GM04504 (cell line): ENCODE results near the gene AKAP13.

ENCODE experiments used
- DNase-seq: peaks from one replicate; pipeline ENCODE4 v3.0.0-alpha.2; 2012; ENCODE audit warnings: low read depth

AKAP13 gene

DNA sequence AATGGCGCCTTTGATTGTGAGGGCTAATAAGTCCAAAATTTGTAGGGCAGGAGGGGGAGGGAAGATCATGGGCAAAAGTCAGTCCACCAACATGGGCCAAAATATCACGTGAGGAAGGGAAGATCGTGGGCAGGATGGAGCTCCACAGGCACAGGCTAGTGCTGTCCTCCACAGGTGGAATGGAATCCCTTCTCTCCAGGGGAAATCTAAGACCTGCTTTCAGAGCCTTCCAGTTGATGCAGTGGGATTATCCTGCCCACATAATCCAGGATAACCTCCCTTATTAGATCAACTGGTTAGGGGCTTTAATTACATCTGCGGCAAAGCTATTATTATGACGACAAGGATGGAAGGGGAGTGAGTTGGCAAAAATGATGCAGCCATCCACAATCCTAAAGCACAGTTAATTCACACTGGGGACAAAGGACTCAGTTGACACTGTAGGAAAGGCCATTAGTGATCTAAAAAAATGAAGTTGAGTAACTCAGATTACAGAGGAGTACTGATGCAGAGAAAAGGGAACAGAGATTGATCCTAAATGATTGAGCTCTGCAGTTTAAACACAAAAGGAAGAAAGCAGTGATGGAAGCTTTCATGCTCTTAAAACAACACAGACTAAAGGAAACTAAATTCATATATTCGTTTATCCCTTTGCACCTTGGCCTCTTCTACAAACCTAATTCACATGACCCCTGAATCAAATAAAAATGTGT is 159.8 kb downstream of the AKAP13 start:
- DNase-seq = no peak

DNA sequence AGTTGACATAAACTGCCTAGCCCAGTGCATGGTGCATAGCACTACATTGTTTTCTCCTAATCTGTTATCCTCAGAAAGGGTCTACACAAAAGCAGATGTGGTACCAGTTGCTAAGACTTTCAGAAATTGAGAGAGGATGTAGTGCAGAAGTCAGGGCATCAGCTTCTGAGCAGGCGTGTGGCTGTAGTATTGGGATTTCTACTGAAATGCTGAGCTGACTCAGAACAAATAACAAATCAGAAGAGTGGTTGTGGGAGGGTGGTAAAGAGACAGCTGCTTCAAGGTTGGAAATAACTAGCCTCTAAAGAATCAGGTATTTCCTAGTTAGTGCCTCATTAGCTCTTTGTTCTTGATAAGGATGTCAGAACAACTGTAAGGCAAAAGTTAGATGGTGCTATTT is 161.3 kb downstream of the AKAP13 start:
- DNase-seq = no peak

DNA sequence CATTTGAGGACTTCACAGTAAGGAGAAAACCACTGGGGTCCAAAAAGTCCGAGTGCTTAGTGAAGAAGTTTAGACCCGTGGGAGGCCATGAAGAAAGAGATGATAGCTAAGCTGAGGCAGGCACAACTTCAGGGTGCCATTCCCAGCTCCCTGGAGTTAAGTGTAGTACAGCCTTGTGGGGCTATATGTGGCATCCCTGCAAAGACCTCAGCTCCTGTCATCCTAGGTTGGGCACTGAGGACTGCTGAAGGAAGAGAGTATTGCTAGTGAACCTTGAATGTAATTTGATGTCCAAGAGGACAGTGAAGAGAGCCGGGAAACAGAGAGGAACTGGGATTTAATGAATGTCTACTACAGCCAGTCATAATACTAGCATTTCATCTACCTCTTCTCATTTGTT is 162.1 kb downstream of the AKAP13 start:
- DNase-seq = no peak

DNA sequence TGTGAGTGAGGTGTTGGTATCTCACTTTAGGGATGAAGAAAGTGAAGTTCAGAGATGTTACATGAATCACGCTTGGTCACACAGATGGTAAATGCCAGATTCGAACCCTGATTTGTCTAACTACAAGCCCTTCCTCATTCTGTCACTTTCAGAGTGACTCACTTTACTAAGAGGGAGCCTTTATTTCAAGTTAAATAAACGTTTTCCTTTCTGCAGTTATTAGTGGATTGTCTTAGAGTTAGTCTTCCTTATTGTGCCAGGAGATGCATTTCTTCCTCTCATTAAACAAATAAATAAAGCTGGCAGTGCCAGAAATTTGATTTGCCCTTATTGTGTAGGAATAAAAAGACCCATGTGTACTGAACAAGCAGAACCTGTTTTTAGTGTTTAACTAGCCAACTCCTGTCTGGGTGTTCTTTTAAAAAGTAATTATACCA is 162.5 kb downstream of the AKAP13 start:
- DNase-seq = no peak

DNA sequence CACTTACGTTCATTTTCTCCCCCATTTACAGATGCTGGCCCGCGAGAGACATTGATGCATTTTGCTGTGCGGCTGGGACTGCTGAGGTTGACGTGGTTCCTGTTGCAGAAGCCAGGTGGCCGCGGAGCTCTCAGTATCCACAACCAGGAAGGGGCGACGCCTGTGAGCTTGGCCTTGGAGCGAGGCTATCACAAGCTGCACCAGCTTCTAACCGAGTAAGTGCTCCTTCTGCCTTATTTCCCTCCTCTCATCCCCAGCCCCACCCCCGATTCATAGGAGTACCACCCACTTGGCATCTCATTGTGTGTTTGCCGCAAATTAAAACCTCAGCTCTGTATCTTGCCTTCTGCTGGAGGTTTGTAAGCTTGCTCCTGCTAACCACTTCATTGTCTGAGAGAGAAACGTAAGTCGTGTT is 163.3 kb downstream of the AKAP13 start:
- no peak for DNase-seq

DNA sequence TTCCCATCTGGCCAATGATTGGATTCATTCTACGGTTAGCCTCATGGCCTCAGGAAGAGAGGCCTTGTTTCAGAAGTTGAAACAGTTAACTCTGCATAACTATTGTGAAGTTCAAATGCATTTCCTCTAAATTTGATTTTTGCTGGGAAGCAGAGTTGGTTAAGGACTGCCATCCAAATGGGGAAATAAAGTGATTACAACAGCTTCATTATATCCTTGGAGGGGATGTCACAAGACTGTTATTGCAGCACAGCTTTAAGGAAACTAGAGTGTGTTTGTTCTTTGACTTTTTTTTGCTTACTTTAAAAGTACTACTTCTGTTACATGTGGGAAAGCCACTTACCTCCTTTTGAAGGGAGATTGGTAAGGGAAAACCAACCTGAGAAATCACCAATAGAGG is 164.8 kb downstream of the AKAP13 start:
- DNase-seq = no peak

DNA sequence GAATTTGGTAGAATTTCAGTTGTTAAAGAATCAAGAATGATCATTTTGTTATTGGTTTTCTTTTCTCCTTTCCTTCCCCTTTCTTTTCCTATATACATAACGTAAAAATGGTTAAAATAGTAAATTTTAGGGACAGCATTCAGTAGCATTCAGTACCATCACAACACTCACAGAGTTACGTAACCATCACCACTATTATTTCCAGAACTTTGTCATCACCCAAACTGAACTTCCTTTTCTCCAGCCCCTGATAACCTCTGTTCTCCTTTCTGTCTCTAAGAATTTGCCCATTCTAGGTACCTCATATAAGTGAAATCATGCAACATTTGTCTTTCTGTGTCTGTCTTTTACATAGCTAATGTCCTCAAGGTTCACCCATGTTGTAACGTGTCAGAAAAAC is 165.3 kb downstream of the AKAP13 start:
- no peak for DNase-seq

DNA sequence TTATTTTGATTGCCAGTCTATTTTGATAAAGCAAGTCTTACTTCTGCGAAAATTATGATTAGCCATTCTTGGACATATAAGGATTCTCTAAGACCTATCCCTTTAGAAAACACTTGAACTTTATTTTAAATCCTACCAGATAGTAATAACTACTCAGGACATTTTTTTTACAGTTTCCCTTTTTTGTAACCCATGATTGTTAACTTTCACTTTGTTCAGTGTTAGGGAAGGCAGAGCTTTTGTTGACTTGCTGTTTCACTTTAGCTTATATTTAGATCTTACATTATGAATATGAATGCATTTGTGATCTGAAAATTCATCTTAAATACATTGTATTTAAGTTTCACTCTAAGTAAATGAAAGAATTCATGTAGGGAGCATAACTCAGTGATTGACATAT is 167.0 kb downstream of the AKAP13 start:
- no peak for DNase-seq

DNA sequence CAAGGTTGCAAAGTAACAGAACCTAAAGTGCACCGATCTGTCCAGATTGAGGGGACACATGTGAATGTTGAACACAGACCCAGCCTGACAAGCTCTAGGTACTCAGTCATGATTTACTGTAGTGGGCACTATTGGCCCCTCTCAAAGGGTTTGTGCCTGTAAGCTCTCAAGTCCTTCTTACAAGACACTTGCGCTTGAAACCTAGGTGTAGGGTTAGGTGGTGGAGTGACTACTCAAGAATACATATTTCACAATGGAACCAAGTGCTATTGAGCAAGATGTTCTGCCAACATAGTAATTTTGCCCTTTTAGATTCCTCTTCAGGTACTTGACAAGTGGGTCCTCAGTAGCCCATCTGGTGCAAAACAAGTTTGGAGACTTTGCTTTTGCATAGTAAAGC is 169.9 kb downstream of the AKAP13 start:
- DNase-seq = no peak

DNA sequence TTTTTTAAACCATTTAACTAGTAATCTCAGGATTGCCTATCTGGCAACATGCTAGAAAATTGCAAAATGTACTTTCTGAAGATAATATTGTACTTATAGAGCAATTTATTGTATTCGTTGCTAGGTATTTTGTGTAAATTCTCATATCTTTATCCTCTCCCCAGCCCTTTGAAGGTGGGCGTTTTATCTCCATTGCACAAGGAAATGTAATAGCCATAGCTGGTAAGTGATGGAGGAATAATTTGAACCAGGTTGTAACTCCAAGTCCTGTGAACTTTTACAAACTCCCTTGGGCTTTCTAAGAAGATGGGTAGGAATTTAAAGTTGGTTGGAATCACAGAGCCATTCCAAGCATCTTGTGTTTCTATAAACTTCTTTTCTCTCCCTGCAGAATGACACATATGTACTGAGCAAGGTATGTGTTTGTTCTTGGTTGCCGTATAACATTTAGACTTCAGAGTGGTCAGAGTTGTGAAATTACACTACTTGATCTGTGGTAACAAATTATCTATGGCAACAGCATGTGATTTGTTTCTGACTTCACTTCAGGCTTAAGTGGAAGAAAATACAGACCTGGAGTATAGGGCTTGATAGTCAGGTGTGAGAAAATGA is 170.9 kb downstream of the AKAP13 start:
- DNase-seq = no peak

DNA sequence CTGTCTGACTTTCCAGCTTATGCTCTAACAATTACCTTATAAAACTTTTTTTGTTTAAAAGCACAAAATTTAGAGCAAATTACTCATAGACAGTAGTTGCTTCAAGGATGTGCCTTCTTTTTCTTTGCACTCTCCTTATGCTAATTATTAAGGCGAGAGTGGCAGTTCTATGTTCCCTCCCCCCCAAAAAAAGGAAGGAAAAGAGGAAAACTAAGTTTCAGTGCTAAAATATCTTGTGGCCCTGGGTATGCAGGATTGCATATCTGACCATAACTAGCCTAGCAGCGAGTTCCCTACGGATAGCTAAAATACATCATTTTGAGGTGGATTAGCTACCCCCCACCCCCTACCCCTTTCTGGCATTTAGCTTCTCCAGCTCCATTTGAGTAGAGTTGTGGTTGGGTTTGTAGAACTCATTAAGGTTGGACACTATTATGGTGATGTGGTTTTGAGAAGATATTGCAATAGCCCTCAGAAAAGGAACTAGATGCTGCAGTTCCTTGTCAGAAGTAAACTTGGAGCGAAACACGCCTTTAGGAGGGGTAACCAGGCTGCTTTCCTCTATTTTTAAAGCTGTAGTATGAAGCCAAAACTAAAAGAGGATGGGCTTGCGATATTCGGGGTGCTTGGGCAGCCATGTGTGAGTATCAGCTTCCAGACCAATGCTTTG is 174.6 kb downstream of the AKAP13 start:
- DNase-seq = no peak

DNA sequence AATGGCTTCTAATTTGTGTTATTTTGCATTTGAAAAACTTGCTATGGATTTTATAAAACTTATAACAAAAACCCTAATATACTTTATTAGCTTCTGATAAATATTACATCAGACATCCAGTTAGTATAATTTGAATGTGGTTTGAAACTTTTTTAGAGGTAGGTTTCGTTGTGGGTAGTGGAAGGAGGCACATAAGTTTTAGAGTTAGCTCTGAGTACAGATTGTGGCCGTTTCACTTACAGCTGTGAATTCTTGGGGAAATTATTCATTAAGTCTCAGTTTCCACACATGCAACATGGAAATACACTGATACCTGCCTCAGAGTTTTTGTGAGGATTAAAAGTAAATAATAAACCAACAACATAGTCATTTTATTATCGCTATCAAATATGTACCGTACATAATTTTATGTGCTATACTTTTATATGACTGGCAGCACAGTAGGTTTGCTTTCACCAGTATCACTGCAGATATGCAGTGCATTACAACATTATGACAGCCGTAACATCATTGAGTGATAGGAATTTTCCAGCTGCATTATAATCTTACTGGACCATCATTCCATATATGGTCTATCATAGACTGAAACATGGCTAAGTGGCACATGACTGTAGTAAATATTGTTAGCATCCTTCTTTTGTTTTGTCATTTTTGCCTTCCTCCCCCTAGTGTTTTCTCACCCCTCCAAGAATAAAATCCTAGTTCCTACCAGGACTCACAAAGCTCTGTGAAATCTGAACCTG is 175.6 kb downstream of the AKAP13 start:
- DNase-seq = no peak

DNA sequence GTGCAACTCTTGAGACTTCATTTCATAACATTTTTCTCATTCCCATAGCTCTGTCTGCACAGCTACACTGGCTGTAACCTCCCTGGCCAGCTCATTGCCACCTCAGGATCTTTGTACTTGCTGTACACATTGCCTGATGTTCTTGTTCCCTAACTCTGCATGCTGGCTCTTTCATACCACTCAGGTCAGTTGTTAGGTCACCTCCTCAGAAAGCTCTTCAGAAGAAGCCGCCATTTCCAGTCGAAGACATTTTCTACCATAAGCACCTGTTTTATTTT is 176.2 kb downstream of the AKAP13 start:
- no peak for DNase-seq

DNA sequence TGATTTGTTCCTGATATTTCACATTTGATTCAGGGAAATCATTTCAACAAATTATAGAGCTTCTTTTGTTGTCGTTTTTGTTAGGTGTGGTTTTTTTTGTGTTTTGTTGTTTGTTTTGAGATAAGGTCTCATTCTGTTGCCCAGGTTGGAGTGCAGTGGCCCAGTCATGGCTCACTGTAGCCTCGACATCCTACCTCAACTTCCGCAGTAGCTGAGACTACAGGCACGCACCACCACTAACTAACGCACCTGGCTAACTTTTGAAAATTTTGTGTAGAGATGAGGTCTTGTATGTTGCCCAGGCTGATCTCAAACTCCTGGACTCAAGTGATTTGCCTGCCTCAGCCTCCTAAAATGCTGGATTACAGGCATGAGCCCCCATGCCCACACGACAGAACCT is 177.0 kb downstream of the AKAP13 start:
- DNase-seq = no peak

DNA sequence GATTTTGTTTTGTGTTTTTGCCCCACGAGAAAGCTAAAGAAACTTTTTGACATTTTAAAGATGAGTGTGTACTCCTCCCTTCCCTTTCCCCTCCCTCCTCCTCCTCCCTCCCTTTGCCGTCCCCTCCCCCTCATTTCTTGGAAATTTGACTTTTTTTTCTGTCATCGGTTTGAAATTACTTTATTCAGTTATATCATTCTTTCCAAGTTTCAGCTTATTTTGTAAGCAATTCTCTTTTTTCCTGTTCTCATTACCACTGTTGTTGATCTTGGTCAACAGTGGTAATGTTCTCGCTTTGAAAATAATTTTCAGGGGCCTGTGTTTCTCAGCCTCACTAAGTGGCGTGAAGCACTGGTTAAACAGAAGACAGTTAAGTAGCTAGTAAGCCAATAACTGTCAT is 178.4 kb downstream of the AKAP13 start:
- no peak for DNase-seq

DNA sequence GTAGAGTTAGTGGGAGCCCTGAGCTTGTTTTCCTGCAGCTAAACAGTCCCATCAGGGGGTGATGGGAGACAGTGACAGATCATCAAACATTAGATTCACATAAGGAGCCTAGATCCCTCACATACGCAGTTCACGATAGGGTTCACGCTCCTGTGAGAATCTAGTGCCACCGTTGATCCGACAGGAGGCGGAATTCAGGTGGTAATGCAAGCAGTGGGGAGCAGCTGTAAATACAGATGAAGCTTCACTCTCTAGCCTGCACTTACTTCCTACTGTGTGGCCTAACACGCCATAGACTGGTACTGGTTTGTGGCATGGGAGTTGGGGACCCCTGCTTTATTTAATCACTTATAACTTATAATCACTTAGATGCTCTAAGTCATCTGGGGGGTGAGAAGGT is 179.1 kb downstream of the AKAP13 start:
- DNase-seq = no peak

DNA sequence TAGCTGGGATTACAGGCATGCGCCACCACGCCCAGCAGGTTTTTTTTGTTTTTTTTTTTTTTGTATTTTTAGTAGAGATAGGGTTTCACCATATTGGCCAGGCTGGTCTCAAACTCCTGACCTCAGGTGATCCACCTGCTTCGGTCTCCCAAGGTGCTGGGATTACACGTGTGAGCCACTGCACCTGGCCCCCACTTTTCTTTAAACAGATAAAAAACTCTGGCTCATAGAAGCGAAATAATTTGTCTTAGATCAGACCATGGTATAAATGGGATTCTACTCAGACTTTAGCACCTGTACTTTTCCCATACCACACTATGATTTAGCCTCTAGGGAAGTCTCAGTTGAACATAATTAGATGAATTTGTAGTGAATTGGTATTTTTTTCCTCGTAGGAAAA is 182.4 kb downstream of the AKAP13 start:
- DNase-seq = no peak

DNA sequence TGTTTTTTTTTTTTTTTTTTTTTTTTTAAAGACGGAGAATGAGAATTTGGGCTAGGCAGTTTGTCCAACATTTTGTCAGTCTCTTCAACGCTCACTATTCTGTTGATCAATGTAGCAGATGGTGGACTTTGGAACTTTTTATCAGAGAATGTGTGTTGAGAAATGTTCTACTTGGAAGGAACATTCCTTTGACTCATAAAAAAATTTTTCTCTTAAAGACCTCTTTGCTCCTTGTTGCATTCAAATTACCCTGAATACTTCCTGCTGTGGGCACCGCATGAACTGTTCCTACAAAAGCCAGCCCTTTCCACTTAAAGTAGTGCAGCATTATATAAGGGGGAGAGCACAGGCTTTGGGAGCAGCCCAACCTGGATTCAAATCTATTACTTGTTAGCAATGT is 182.9 kb downstream of the AKAP13 start:
- DNase-seq = peak; percentile 26

DNA sequence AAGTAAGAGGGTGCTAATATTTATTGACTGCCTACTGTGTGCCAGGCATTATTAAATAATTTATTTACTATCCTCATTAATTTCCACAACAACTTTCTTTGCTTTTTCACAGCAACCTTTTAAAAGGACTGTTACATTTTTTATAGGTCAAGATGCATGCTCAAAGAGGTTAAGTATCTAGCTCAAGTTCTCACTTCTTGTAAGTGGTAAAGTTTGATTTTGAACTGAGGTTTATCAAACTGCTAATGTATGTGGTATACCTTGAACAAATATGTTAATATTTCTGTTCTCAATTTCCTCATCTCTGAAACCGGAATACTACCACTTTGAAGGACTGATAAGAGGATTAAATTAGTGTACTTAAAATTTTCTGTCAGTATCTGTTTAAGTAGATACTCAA is 183.3 kb downstream of the AKAP13 start:
- DNase-seq = no peak

DNA sequence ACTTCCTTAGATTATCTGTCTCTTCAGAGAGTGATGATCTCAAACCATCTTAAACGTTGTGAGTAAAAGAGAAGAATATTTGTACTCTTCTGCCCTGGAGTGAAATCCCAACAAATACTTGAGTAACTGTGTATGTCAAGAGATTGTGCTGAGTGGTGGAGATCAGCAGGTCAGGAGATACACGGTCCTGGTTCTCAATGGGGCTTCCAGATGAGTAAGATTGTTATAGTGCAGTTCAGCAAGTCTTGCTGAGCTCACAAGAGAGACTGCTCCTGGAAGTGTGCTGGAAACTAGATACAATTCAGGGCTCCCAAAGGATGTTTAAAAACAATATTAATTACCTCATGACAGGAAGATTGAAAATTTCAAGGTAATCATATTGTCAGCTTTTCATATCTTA is 184.3 kb downstream of the AKAP13 start:
- DNase-seq = no peak

DNA sequence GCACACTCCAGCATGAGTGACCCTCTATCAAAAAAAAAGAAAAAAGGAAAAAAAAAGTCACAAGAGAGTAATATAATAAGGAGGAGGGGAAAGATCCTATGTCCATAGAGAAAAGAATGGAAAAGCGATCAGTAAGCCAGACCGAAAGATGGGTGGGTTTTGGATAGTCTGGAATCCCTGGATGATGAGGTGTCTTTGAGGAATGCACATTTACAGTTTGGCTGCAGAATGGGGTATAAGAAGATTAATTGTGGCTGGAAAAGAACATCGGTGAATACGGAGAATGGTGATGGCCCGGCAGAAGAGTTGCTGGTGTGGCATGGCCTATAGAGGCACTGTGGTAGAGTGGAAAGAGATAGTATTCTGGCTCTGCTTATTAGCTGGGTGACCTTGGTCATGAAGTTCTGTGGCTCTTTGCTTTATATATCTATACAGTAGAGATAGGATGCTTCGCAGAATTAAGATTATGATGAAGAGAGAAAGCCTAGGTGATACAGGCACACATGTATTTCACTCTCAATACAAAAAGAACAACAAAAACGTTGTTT is 187.9 kb downstream of the AKAP13 start:
- DNase-seq = no peak

DNA sequence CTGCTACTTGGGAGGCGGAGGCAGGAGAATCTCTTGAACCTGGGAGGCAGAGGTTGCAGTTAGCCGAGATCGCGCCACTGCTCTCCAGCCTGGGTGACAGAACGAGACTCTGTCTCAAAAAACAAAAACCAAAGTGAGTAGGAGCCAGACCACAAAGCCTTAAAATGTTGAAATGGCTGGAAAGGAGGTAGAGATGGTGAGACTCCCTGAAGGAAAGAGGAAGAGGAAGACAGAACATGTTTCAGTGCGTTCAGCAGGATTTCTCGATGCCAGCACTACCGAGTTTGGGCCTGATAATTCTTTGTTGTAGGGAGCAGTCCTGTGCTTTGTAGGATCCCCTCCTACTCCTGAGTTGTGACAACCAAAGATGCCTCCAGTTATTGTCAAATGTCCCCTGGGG is 189.9 kb downstream of the AKAP13 start:
- no peak for DNase-seq

DNA sequence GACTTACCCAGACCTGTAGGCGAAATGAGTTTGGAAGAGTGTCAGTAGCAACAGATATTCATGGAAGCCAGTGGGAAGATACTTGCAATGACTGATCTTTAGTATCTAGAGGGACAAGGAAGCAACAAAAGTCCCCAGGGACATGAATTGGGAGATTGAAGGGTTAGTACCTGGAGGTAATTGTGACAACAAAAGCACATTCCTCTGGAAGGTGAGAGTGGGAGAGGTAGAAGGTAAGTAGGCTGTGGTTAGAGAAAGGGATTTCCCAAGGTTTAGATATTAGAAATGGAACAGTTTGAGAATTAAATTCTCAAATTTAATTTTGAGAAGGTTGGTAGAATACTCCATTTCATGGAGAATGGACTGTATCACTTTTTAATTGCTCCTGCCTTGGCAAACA is 191.4 kb downstream of the AKAP13 start:
- no peak for DNase-seq
